ENCODE data around the gene GAGE10.
"Not testable (repeated sequence)": the region's sequence is repeated elsewhere in the genome, so short reads cannot be mapped to it uniquely, and the experiment has no call there.

The GAGE10 gene

GRCh38 chrX:49276671-49277534 is 26.5 kb upstream of the GAGE10 start:
- no peak for DNase-seq (ENCODE audit: low read depth in 2 of 2)

- DNase-seq (ENCODE audit: low read depth in 2 of 2): no peak
Observed at GRCh38 chrX:49277535-49277830, 26.0 kb upstream of the GAGE10 start.

GRCh38 chrX:49278081-49278480 is 25.4 kb upstream of the GAGE10 start:
- DNase-seq (ENCODE audit: low read depth in 2 of 2): no peak

GRCh38 chrX:49282647-49283011 is 20.8 kb upstream of the GAGE10 start:
- DNase-seq (ENCODE audit: low read depth in 2 of 2): no peak

GRCh38 chrX:49284212-49284611 is 19.2 kb upstream of the GAGE10 start:
- DNase-seq (ENCODE audit: low read depth in 2 of 2): no peak

GRCh38 chrX:49286136-49286535 is 17.3 kb upstream of the GAGE10 start:
- DNase-seq (ENCODE audit: low read depth in 2 of 2): no peak

- no peak for DNase-seq (ENCODE audit: low read depth in 2 of 2)
Observed at GRCh38 chrX:49286581-49286980, 16.9 kb upstream of the GAGE10 start.

GRCh38 chrX:49287665-49288064 is 15.8 kb upstream of the GAGE10 start:
- DNase-seq (ENCODE audit: low read depth in 2 of 2): no peak

GRCh38 chrX:49290215-49290614 is 13.2 kb upstream of the GAGE10 start:
- no peak for DNase-seq (ENCODE audit: low read depth in 2 of 2)

GRCh38 chrX:49291615-49292337 is 11.7 kb upstream of the GAGE10 start:
- peak; percentile 63 to 65 for DNase-seq (ENCODE audit: low read depth in 2 of 2)

- no peak for DNase-seq (ENCODE audit: low read depth in 2 of 2)
Observed at GRCh38 chrX:49292400-49293362, 10.8 kb upstream of the GAGE10 start.

- DNase-seq (ENCODE audit: low read depth in 2 of 2): not testable (repeated sequence)
Observed at GRCh38 chrX:49299293-49299692, 4.2 kb upstream of the GAGE10 start.

- DNase-seq (ENCODE audit: low read depth in 2 of 2): no peak
Observed at GRCh38 chrX:49300703-49301102, 2.7 kb upstream of the GAGE10 start.

GRCh38 chrX:49307775-49308174 is 4.3 kb downstream of the GAGE10 start:
- not testable (repeated sequence) for DNase-seq (ENCODE audit: low read depth in 2 of 2)

- DNase-seq (ENCODE audit: low read depth in 2 of 2): no peak
Observed at GRCh38 chrX:49308604-49309269, 5.3 kb downstream of the GAGE10 start.

- no peak for DNase-seq (ENCODE audit: low read depth in 2 of 2)
Observed at GRCh38 chrX:49309401-49309981, 6.0 kb downstream of the GAGE10 start.

- DNase-seq (ENCODE audit: low read depth in 2 of 2): no peak
Observed at GRCh38 chrX:49310371-49310770, 6.9 kb downstream of the GAGE10 start.

GRCh38 chrX:49312176-49312575 is 8.7 kb downstream of the GAGE10 start:
- no peak for DNase-seq (ENCODE audit: low read depth in 2 of 2)

- DNase-seq (ENCODE audit: low read depth in 2 of 2): no peak
Observed at GRCh38 chrX:49316085-49316484, 12.6 kb downstream of the GAGE10 start.

GRCh38 chrX:49321737-49322136 is 18.3 kb downstream of the GAGE10 start, which contains the start of gene GAGE12J:
TSS of gene GAGE12J (plus strand) at chrX:49322037. CDS start at chrX:49323194, 1,157 bp downstream.
- DNase-seq (ENCODE audit: low read depth in 2 of 2): not testable (repeated sequence)

- DNase-seq (ENCODE audit: low read depth in 2 of 2): not testable (repeated sequence)
Observed at GRCh38 chrX:49322266-49322665, 18.8 kb downstream of the GAGE10 start.
